Activated CD8-positive, alpha-beta memory T cell treated with anti-CD3 and anti-CD28 coated beads, Interleukin-2, amount 50 U/mL, for 24 hours (primary cell): Measurements from ENCODE around the gene NBEA.
"Not testable (repeated sequence)": the region's sequence is repeated elsewhere in the genome, so short reads cannot be mapped to it uniquely, and the experiment has no call there.

ENCODE experiments used
- DNase-seq: peaks from one replicate; pipeline ENCODE4 v3.0.0-alpha.2; 2020; ENCODE audit errors: extremely low read depth

Gene NBEA

GRCh38 chr13:35058585-35058984, 116.5 kb downstream of the NBEA start:
- DNase-seq: not testable (repeated sequence)

- DNase-seq: no peak
Observed at GRCh38 chr13:35086667-35087066, 144.6 kb downstream of the NBEA start.

GRCh38 chr13:35092251-35092650, 150.2 kb downstream of the NBEA start:
- no peak for DNase-seq

- DNase-seq: no peak
Observed at GRCh38 chr13:35092751-35093150, 150.7 kb downstream of the NBEA start.

GRCh38 chr13:35093356-35093755, 151.3 kb downstream of the NBEA start:
- DNase-seq: no peak

GRCh38 chr13:35106771-35107170, 164.7 kb downstream of the NBEA start:
- DNase-seq: not testable (repeated sequence)

GRCh38 chr13:35107535-35107934, 165.5 kb downstream of the NBEA start:
- no peak for DNase-seq

GRCh38 chr13:35113612-35114011, 171.5 kb downstream of the NBEA start:
- not testable (repeated sequence) for DNase-seq

- DNase-seq: no peak
Observed at GRCh38 chr13:35127466-35127865, 185.4 kb downstream of the NBEA start.

- no peak for DNase-seq
Observed at GRCh38 chr13:35129500-35129899, 187.4 kb downstream of the NBEA start.

GRCh38 chr13:35131471-35131870, 189.4 kb downstream of the NBEA start:
- no peak for DNase-seq

GRCh38 chr13:35136585-35136984, 194.5 kb downstream of the NBEA start:
- DNase-seq: no peak

- DNase-seq: no peak
Observed at GRCh38 chr13:35139591-35139990, 197.5 kb downstream of the NBEA start.

GRCh38 chr13:35140321-35140720, 198.3 kb downstream of the NBEA start:
- no peak for DNase-seq

GRCh38 chr13:35140831-35141230, 198.8 kb downstream of the NBEA start:
- no peak for DNase-seq

GRCh38 chr13:35143123-35143522, 201.1 kb downstream of the NBEA start:
- no peak for DNase-seq

- DNase-seq: no peak
Observed at GRCh38 chr13:35144166-35144890, 202.3 kb downstream of the NBEA start.

- no peak for DNase-seq
Observed at GRCh38 chr13:35146686-35147085, 204.6 kb downstream of the NBEA start.

GRCh38 chr13:35157143-35157755, 215.2 kb downstream of the NBEA start:
- DNase-seq: no peak

- no peak for DNase-seq
Observed at GRCh38 chr13:35159041-35159440, 217.0 kb downstream of the NBEA start.

- DNase-seq: no peak
Observed at GRCh38 chr13:35160896-35161295, 218.8 kb downstream of the NBEA start.

GRCh38 chr13:35162420-35162819, 220.3 kb downstream of the NBEA start:
- no peak for DNase-seq

- DNase-seq: no peak
Observed at GRCh38 chr13:35163674-35164073, 221.6 kb downstream of the NBEA start.
